Raji (cell line): ENCODE results near the gene FBRS.

ENCODE experiments used
- POLR2A ChIP-seq: IDR thresholded peaks from 2 replicates; pipeline ENCODE4 v1.6.1; 2011; ENCODE audit warnings: low read depth, low read length, control low read depth; ENCODE audit not compliant: insufficient read depth

The FBRS gene

GRCh38 chr16:30656974-30657865, 1.0 kb upstream of the FBRS start:
- no peak for TF ChIP-seq POLR2A

GRCh38 chr16:30658731-30659506, 688 bp downstream of the FBRS start:
- peak; percentile 33; the same call in 1 of the 2 replicates for TF ChIP-seq POLR2A

GRCh38 chr16:30659507-30660423, 1.5 kb downstream of the FBRS start:
- TF ChIP-seq POLR2A = peak; percentile 44; the same call in 1 of the 2 replicates

- no peak for TF ChIP-seq POLR2A
These were observed 2.4 kb downstream of the FBRS start for GRCh38 chr16:30660424-30661261.

GRCh38 chr16:30662449-30662848, 4.2 kb downstream of the FBRS start:
- TF ChIP-seq POLR2A = no peak

- no peak for TF ChIP-seq POLR2A
These were observed 4.8 kb downstream of the FBRS start for GRCh38 chr16:30663038-30663437.

- no peak for TF ChIP-seq POLR2A
These were observed 5.6 kb downstream of the FBRS start for GRCh38 chr16:30663820-30664219.

GRCh38 chr16:30664616-30665109, 6.4 kb downstream of the FBRS start:
- no peak for TF ChIP-seq POLR2A

GRCh38 chr16:30665155-30665829, 7.1 kb downstream of the FBRS start:
- TF ChIP-seq POLR2A = no peak

- TF ChIP-seq POLR2A = no peak
These were observed 7.6 kb downstream of the FBRS start for GRCh38 chr16:30665830-30666190.

GRCh38 chr16:30666681-30667080, 8.4 kb downstream of the FBRS start:
- TF ChIP-seq POLR2A = no peak

GRCh38 chr16:30667361-30667905, 9.2 kb downstream of the FBRS start:
- no peak for TF ChIP-seq POLR2A

GRCh38 chr16:30668393-30668792, 10.2 kb downstream of the FBRS start:
- no peak for TF ChIP-seq POLR2A

GRCh38 chr16:30669026-30669902, 11.0 kb downstream of the FBRS start:
- no peak for TF ChIP-seq POLR2A
